NCI-H526 treated with DMSO at 0.1 percent for 48 hours (cell line): ENCODE measurements around the gene CST9L.

Source experiments
- DNase-seq: peaks from one replicate; lab custom pipeline; 2025; lab: John Stamatoyannopoulos, UW

CST9L gene

DNA sequence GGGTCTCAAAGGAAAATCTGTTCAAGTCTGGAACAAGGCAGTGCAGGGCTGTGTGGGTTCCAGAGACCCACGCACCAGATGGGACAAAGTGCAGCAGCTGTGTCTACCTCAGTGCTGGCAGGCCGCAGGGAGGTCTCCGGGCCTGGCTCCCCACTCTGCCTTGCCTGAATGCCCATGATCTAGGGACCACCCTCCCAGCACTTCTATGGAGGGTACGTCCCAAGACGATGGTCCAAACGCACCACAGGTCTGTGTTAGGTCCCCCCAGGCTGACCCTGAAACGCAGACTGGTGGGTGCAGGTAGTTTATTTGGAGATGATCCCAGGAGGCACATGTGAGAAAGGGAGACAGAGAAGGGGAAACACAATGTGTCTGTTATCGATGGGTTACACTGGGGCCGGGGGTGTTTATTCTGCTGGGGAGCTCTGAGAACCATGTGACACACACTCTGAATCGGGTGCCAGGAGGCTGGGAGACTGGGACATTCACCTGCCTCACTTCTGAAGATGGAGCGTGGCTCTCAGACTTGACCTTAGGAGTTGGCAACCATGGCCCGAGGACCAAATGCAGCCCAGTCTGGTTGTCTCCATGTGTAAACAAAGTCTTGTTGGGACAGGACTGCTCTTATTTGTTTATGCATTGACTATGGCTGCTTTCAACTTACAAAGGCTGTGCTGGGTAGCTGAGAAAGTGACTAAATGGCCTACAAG is 21.7 kb downstream of the CST9L start:
- DNase-seq: peak; percentile 13

DNA sequence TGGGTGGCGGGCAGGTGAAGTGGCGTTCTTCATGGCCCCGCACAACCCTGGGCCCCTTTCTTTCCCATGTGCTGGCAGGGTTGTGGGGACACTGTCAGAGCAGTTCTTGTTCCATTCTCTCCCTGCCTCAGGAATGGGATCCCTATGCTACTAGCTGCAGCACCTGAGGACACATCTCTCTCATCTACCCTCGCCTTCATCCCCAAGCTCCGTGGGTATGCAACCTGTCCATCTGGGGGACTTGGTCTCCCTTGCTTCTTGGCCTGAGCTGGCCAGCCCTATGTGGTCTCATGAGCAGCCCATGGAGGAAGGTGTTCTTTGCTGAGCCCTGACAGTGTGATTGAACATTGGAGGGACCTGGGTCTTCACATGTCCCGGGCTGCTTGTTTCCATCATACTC is 24.2 kb downstream of the CST9L start:
- no peak for DNase-seq

DNA sequence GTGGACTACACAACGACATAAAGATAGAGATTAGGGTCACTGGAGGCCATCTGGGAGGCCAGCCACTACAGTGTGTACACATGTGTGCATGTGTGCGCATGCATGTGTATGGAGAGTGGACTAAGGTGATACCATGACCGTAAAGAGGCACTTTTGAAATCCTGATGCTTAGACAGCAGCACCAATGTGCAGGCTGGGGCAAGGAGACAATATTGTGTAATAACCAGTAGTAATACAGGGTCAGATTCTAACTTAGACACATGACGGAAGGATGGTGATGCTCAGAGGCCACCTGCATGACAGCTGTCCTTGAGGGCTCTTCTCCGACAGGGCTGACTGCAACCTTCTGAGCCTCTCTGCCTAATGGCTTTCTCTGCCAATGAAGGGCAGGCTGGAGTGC is 25.5 kb downstream of the CST9L start:
- no peak for DNase-seq

DNA sequence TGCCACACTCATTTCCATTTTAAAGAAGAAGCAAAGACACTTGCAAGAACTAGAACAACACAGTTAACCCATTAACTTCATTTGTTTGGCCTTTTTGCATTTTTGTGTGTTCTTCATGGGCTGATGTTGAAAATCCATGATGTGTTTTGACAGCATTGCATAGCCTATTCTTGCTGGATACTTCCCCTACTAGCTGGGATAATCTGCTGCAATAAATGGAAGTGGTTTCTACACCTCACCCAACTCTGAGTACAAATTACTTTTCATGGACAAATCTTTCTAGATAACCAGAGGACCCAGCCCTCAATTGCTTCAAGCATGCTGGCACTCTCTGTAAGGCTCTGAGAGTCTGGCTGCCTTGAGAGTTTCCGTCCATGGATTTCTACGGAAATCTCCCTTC is 26.5 kb downstream of the CST9L start:
- DNase-seq: no peak

DNA sequence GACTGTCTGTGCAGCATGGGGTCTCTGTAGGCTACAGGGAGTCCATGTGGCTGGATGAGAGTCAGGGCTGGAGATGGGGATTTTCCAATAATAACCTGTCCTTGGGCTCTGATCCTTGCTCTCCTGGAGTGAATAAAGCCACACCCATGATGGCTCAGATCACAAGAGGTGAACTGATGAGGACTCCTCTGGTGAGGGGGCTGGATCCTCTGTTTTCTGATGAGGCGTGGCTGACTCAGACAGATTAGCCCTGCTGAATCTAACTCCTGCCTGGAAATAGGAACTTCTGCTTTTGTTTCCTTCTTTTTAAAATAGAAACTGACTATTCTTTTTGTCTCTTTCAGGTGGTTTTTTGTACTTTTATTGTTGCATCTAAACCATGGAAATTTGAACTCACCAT is 27.0 kb downstream of the CST9L start:
- no peak for DNase-seq

DNA sequence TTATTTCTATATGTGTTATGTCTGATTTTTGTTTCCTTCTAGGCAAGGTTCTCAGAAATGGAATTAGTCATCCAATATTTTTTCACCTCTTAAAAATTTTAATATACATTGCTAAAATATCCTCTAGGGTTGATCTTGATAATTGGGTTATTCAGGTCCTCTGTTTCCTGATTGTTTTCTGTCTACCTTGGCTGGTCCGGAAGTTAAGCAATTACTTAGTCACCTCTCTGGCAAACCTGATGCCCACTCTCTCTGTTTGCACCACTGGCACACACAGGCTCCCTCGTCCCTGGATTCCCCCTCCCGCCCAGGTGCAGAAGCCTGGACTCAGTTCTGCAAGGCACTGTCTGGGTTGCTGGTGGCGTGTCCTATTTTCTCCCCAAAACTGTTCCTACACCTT is 27.7 kb downstream of the CST9L start:
- no peak for DNase-seq

DNA sequence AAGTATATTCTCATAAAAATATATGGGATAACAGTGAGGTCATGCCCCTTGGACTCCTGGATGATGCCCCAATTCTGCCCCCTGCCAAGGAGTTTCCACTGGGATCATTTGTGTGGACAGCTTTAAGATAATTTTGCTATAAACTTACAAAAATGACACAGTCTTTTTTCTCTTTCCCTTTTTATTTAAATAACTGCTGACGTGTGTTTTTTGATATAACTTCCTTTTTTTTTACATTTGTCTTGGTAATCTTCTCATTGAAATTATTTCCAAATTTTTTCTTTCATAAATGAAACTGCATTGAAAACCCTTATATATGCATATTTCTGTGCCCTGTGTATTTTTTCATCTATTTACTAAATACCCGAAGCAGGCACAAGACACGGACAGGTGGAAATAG is 31.3 kb downstream of the CST9L start:
- DNase-seq: no peak

DNA sequence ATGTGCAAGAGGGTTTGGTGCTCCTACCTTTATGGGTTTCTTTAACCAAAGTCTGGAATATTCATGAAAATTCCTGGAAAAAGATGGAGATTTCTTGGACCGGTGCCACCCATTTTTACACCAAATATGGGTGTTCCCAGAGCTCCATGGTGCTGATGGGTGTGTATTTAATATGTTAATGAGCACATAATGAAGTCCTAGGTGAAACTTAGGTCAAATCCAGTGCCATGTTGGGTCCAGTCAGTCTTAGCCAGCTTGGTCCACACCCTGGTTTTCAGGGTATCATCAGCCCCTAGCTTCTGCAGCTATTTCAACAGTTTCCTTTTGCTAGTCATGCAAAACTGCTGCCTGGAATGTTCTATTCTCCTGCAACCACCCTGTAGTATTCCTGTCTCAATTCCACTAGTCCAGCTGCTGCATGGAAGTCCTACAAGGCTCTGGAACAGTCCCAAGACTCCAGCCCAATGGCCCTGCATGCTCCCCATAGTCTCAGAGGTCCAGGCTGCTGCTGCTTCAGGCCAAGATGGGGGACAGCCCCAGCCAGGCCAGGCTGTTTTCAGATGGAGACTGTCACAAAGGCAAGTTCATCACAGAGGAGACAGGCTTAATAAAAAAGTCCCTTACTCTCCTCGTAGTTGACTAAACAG is 31.8 kb downstream of the CST9L start:
- no peak for DNase-seq

DNA sequence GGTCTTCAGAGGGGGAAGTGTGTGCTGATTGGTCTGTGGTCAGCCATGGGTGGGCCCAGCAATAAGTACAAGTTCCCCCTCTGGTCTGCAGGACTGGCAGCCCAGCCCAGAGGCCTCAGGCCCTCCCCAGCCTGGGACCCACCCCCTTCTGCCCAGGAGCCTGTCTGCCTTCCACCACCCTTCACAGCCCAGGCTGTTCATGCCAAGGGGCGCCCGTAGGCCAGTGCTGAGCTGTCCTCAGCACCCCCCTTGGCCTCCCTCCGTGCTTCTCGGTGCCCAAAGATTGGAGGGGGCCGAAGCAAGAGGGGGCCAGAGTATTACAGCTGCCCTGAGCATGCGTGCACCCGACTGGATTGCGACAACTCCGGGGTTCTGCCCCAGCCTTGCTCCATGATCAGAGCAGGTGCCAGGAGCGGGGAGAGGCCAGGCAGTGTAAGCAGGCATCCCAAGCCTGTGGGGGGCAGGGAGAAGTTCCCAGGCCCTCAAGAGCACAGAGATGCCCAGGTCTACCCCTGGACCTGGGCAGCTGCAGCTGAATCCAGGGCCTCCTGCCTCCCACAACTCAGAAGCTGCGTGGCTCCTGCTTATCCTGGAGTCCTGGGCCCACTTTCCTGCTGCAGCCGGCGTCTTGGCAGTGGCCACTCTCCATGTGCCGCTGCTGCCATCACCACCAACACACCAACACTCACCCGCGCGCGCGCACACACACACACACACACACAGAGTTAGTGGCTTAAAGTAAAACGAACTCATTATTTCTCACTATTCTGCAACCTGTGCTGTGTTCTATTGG is 33.3 kb downstream of the CST9L start:
- no peak for DNase-seq

DNA sequence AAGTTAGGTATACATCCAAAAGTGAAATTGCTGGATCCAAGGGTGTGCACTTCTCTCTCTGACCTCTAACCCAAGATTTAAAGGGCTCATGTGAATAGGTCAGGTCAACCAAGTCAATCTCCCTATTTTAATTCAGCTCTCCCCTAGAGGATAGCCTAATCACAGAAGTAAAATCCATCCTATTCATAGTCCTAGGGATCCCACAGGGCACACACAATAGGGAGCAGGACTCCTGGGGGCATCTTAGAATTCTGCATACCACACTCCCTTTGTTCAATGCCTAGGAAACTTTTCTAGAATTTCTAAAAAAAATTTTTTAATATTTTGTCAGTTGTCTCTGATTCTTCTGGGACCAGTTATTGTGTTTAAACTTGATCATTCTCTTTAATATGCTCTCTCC is 35.1 kb downstream of the CST9L start:
- DNase-seq: no peak

DNA sequence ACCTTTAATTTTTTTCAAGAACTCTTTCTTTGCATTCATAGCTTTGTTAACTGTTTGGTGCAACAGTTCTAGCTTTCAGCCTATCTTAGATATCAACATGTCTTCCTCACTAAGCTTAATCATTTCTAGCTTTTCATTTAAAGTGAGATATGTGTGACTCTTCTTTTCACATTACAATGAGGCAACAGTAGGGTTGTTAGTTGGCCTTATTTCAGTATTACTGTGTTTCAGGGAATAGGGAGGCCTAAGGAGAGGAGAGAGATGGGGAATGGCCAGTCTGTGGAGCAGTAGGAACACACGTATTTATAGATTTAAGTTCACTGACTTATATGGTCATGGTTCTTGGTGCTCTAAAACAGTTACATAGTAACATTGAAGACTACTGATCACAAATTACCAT is 35.8 kb downstream of the CST9L start:
- DNase-seq: no peak

DNA sequence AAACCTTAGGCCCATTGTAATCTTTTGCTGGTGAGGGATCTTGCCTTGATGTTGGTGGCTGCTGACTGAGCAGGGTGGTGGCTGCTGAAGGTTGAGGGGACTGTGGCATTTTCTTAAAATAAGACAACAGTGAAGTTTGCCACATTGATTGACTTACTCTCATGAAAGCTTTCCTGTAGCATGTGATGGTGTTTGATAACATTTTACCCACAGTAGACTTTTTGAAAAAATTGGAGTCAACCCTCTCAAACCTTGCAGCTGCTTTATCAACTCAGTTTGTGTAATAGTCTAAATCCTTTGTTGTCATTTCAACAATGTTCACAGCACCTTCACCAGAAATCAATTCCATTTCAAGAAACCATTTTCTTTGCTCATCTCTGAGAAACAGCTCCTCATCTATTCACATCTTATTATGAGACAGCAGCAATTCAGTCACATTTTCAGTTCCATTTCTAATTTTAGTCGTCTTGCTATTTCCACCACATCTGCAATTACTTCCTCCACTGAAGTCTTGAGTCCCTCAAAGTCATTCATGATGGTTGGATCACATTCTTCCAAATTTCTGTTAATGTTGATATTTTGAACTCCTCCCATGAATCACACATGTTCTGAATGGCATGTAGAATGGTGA is 37.2 kb downstream of the CST9L start:
- no peak for DNase-seq

DNA sequence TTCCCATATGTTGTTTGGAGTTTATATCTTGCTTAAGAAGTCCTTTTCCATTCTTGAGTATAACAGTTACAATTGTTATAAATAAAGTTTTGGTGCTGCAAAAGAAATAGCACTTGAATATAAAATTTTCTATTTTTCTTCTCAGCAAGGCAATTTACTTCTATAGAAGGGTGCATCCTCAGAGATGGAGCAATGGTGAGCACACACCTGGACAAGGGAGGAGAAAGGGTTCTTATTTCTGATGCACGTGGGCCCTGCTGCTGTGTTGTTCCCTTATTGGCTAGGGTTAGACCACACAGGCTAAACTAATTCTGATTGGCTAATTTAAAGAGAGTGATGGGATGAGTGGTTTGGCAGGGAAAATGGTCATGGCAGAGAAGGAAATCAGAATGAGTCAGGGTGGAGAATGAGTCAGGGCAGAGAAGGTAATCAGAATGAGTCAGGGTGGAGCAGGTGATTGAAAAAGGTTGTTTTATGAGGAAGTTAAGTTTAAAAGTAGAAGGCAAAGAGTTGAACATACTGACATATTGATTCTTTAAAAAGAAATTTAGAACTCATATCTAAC is 39.3 kb downstream of the CST9L start:
- DNase-seq: no peak

DNA sequence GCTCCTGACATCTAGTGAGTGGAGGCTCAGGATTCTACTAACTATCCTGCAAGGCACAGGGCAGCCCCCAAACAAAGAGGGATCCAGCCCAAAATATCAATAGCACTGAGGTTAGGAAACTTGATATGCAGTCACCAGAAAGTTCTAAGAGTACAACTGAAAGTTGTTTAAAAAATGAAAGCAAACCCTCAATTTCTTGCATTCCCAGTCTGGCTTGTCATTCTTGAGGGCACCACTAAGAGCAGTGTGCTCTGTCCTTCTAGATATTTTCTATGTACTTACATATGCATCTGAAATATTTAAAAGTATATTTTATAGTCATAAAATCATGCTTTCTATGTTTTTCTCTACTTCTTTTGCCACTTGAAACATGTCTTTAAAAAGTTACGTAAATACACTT is 41.4 kb downstream of the CST9L start:
- no peak for DNase-seq

DNA sequence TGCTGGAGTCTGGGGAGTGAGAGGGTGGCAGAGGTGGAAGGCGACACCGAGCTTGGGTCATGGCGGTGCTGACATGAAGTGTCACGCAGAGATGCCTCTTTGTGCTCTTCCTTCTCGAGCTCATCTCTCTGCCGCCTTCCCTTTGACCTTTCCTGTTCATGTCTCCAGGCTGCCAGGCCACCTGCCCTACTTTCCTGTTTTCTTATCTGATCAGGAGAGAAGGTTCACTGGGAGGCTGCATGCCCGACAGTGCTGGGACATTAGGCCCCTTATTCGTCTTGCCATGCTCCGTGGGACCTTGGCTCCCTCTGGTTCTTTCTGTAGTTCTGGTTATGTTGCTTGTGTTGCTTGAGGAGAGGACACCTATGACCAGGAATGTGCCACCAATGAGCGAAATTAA is 44.1 kb downstream of the CST9L start:
- no peak for DNase-seq

DNA sequence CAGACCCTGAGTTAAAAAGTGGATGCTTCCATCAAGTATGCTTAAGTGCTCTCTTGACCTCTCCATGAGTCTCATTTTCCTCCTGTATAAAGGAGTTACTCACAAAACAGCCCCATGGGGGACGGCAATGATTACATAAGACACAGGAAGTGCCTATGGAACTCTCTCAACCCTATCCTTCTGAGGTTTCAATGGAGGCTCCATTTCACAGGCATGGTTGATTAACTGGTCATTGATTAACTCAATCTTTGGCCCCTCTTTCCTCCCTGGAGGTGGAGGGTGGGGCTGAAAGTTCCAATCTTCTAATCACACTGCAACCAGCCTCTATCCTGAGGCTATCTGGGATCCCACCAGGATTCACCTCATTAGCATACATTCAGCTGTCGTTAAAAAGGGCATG is 48.1 kb downstream of the CST9L start:
- no peak for DNase-seq

DNA sequence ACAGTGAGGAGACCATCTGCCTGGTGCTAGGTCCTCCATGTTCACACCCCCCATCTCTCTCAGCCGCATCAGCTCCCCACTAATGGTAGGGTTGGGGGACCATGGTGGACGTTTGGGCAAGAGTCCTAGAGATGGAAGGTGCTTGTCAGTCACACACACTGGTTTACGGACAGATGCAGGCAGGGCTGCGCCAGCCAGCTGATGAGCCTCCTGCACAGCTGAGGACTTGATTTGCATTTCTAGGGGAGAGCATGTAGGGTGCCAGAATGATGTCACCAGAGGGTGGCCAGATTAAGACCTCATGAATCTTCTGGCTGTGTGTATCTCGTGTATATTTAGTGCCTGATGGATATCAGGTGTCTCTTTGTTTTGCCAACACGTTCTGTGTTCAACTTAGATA is 48.7 kb downstream of the CST9L start:
- no peak for DNase-seq

DNA sequence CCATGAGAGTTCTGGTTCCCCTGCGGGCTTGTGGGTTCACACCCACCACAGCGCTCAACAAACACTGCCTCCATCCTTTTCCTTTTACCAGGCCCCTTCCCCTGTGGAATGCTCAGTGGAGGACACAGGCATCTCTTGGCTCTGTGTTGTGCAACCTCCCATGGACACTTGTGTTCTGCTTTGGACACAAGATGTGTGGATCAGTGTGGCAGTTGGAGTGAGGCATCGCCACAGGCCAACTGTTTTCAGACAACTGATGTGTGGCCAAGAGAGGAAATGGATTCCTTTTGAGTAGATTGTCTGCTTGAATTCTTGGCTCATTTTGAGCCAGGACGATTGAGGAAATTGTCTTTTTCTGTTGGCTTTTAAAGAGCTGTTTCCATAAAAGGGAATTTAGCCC is 50.6 kb downstream of the CST9L start:
- no peak for DNase-seq

DNA sequence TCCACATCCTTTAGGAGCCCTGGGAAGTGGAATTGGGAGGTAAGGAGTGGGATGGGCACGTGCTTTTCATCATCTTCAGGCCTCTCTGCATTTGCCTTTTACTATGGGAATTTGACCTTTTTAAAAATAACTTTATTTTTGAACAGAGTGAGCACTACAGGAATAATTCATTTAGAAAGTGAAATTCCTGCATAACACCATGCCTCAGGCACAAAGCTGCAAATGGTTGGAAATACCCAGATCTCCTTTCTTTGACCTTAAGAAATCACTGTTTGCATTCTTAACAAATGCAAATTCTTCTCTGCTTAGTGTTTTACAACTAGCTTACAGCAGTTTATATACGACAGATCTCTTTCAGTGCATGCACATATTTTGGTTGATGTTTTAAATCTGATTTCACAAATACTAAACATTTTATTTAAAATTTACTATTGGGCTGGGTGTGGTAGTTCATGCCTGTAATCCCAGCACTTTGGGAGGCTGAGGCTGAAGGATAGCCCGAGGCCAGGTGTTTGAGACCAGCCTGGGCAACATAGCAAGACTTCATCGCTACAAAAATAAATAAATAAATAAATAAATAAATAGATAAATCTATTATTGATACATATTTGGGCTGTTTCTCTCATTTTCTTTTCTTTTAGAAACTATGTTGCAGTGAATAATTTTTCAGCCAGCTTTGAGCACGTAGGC is 52.9 kb downstream of the CST9L start:
- DNase-seq: no peak

DNA sequence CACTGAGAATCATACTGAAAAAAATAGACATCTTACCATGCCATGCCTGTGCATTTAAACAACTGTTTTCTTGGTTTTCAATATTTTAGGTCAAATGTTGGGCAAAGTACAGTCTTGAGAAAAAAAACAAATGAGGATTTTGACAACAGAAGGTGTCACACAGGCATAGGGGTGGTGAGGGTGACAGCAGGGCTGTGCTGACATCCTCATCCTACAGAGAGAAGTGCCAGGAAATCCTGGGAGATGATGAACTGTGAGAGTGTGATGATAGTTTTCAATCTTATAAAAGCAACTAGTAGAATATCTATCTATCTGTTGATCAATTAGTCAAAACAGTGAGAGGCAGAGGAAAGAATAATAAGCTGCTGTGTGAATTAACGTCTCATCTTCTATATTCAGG is 53.4 kb downstream of the CST9L start:
- no peak for DNase-seq
